Neutrophil (primary cell): ENCODE results near the gene CST7.

ENCODE experiments used
- H3K27ac ChIP-seq: fragments of 200-600 bp; sonication (generic); 2 replicates; pipeline ENCODE4 v1.5.1; 2016; ENCODE audit warnings: mild to moderate bottlenecking, moderate library complexity
- H3K27me3 ChIP-seq: fragments of 200-600 bp; sonication (generic); 2 replicates; pipeline ENCODE4 v1.6.0; 2016; ENCODE audit warnings: mild to moderate bottlenecking
- H3K36me3 ChIP-seq: fragments of 200-600 bp; sonication (generic); 2 replicates; pipeline ENCODE4 v1.5.1; 2017
- H3K4me1 ChIP-seq, 2 experiments: fragments of 200-600 bp in 1 of 2; sonication (generic) in 1 of 2; 1 replicate in 1 of 2; 2 replicates in 1 of 2; pipeline versions ENCODE4 v1.5.1 to v1.6.1; 2013 to 2016; ENCODE audit warnings: low read depth in 1 of 2, low read length in 1 of 2, mild to moderate bottlenecking in 1 of 2, moderate library complexity in 1 of 2; ENCODE audit not compliant: control insufficient read depth in 1 of 2, insufficient read depth in 1 of 2
- H3K4me3 ChIP-seq, 2 experiments: fragments of 200-600 bp in 1 of 2; sonication (generic) in 1 of 2; 1 replicate in 1 of 2; 2 replicates in 1 of 2; pipeline ENCODE4 v1.5.1; 2013 to 2016; ENCODE audit warnings: low read depth in 1 of 2, low read length in 1 of 2, mild to moderate bottlenecking in 1 of 2, moderate library complexity in 1 of 2
- H3K9me3 ChIP-seq: fragments of 200-600 bp; sonication (generic); 2 replicates; pipeline ENCODE4 v1.5.1; 2016
- CTCF ChIP-seq: fragments of 200-600 bp; sonication (generic); IDR thresholded peaks from 2 replicates; pipeline ENCODE4 v1.5.1; 2016; ENCODE audit warnings: antibody characterized with exemption

CST7 gene

DNA sequence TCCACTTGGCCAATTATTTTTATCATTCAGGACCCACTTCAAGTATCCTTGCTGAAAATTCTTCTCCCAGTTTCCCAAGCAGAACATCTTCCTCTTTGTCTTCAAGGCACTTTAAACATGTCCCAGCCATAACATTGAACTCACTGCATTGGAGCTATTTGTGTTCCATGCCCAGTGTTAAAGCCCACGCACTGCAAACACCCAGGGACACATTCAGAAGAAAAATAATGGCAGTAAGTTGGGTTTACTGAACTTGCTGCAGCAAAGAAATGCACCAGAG, 45.1 kb downstream of the CST7 start:
- H3K27ac ChIP-seq = no peak overlapping the region
- H3K4me3 ChIP-seq = no peak overlapping the region
- no peak for TF ChIP-seq CTCF

DNA sequence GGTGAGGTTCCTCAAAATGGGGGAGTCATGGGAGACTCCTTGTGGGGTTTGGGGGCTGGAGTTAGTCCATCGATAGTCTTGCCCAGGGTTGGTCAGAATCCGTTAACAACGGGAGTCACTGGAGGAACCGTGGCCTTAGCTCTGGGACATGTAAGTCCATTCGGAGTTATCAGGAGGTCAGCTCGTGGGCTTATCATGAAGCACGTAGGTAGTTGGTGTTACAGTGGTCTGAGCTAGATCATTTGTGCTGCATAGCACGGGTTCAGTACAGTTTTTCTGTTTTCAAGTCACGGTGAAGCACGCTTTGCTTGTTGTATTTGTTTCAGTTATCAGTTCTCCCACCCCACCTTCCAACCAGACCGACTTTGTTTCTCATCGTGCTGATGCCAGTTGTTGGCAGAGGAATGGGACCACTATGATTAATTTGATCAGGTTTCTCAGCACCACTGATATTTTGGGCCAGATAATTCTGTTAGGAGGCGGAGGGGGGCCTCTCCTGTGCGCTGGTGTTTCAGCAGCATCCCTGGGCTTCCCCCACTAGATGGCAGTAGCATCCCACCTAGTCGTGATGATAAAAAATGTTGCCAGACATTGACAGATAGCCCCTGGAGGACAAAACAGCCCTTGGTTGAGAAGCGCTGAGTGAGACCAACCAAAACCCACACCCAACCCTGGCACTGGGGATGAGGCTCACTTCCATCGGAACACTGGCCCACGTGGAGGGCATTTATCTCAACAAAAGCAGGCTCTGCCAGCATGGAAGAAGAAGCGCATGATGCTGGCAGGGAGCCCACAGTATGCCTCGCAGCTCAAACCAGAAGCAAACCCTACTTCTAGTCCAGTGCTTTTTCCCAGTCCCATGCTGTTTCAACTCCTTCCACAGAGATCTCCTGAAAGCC, 45.6 kb downstream of the CST7 start:
- peak; percentile 93 for TF ChIP-seq CTCF
- Histone ChIP-seq H3K9me3 (no peaks in the 10 kb centered on the region), H3K4me1 (peaks cover 39 to 55% of the 10 kb centered on the region in 2 experiments), H3K36me3 (no peaks in the 10 kb centered on the region), H3K4me3 (no peak overlapping the region), H3K27me3 (peaks cover 6% of the 10 kb centered on the region), H3K27ac (no peak overlapping the region)

More for the DNA sequence above, 45.1 kb downstream of the CST7 start:
- Histone ChIP-seq H3K27me3 (peaks cover 6% of the 10 kb centered on the region), H3K4me1 (peaks cover 45 to 61% of the 10 kb centered on the region in 2 experiments), H3K36me3 (no peaks in the 10 kb centered on the region), H3K9me3 (no peaks in the 10 kb centered on the region)

- peaks cover 6% of the 10 kb centered on the region for H3K27me3 ChIP-seq
- no peaks in the 10 kb centered on the region for H3K9me3 ChIP-seq
- H3K36me3 ChIP-seq = no peaks in the 10 kb centered on the region
- peaks cover 27 to 43% of the 10 kb centered on the region in 2 experiments for H3K4me1 ChIP-seq
- TF ChIP-seq CTCF = no peak
- no peak overlapping the region for H3K4me3 ChIP-seq
- H3K27ac ChIP-seq = no peak overlapping the region
Observed at GRCh38 chr20:24995741-24996448, 46.8 kb downstream of the CST7 start.

GRCh38 chr20:24996449-24997377, 47.6 kb downstream of the CST7 start:
- Histone ChIP-seq H3K9me3 (no peaks in the 10 kb centered on the region), H3K27ac (no peak overlapping the region), H3K4me3 (no peak overlapping the region), H3K4me1 (peaks cover 19 to 35% of the 10 kb centered on the region in 2 experiments), H3K27me3 (peaks cover 6% of the 10 kb centered on the region), H3K36me3 (no peaks in the 10 kb centered on the region)
- TF ChIP-seq CTCF = no peak

- Histone ChIP-seq H3K9me3 (no peaks in the 10 kb centered on the region), H3K4me3 (no peak overlapping the region), H3K27ac (no peak overlapping the region), H3K36me3 (no peaks in the 10 kb centered on the region), H3K27me3 (peaks cover 6% of the 10 kb centered on the region), H3K4me1 (peaks cover 12 to 31% of the 10 kb centered on the region in 2 experiments)
- no peak for TF ChIP-seq CTCF
Observed at GRCh38 chr20:24998121-24998520, 49.1 kb downstream of the CST7 start.
